ENCODE data around the gene ZNHIT2.
A peak's percentile ranks its signal among the peaks of the same experiment; 100 is the strongest.
"Not testable (repeated sequence)": the region's sequence is repeated elsewhere in the genome, so short reads cannot be mapped to it uniquely, and the experiment has no call there.

Gene ZNHIT2

DNA sequence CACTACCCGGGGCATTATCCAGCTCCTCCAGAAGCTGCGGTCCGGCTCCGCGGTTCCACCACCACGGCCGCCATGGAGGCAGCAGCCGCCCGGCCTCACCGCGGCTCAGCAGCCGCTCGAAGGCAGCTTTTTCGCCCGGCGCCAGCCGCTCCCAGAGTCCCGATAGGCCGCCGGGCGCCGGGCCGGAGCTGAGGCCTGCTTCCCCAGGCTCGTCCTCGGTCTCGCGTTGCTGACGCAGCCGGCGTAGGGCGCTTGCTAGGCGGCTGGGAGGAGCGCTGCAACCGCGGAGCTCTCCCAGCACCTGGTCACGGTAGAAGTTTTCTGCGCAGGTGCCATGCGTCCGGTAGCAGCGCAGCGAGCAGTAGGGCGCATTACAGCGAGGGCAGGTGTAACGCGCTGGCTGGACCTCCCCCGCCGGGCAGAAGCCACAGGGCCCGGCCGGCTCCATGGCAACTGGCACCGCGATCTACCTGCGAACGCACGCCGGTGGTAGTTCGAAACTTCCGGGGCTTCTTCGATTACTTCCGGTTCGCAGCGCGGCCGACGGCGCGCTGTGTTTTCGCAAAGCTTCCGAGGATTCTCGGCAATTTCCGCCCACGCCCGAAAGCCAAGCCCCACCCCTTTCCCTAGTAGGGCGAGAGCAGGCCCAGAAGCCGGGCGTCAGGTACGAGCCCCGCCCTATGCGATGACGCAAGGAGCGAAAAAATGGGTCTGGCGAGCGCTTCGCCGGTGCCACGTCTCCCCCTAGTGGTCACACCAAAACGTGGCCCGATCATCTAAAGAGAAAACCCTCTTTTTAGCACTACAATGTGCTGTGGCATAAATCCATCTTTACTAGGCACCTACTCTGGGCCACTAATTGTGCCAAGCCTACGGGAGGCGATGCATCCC lies at the start of gene ZNHIT2:
TSS of gene ZNHIT2 (minus strand) at position 496 of the 891 bp plus-strand sequence. CDS start at position 448, 48 bp downstream.
- DNase-seq = peak; percentile 100

DNA sequence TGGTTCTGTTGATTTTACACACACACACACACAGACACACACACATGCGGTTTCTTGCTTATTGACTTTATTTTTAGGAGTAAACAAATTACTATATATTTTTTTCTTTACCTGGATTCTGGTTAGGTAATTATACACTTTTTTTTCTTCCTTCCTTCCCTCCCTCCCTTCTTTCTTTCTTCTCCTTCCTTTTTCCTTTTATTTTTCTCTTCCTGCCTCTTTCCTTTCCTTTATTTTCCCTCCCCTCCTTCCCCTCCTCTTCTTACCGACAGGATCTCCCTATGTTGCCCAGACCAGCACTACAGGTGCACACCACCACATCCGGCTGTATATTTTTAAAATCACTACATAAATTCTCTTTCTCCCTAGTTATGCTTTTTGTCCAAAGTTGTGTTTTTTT lies 49.4 kb upstream of the ZNHIT2 start:
- no peak for DNase-seq

- no peak for DNase-seq
Measured at GRCh38 chr11:65165410-65166317, 48.2 kb upstream of the ZNHIT2 start.

- no peak for DNase-seq
Measured at GRCh38 chr11:65163684-65164083, 46.2 kb upstream of the ZNHIT2 start.

- no peak for DNase-seq
Measured at GRCh38 chr11:65160643-65161042, 43.1 kb upstream of the ZNHIT2 start.

DNA sequence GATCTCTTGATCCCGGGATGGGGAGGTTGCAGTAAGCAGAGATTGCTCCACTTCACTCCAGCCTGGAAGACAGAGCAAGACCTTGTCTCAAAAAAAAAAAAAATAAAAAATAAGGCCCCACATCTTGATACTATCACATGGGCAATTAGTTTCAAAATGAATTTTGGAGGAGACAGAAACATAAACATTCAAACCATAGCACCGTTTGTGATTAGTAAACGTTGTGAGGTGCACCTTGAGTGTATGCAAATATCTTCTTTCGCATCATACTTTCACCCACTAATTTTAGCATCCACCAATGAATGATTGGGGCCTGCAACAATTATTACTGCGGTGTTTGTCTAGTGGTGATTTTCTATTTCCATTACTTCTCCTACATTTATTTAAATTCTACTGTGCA lies 41.5 kb upstream of the ZNHIT2 start:
- no peak for DNase-seq

DNA sequence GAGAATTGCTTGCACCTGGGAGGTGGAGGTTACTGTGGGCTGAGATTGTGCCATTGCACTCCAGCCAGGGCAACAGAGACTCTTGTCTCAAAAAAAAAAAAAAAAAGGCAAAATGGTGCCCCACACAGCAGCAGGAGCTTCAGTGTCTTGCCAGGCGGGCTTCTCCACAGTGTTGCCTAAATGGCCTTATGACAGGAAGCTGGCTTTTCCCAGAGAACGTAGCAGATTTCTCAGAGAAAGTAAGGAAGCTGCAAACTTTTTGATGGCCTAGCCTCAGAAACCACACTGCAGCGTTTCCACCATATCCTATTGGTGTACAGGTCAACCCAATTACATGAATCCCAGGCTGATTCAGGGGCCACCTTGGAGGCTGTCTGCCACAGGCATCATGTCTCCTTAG lies 39.8 kb upstream of the ZNHIT2 start:
- no peak for DNase-seq

- no peak for DNase-seq
Measured at GRCh38 chr11:65156926-65157325, 39.4 kb upstream of the ZNHIT2 start.

GRCh38 chr11:65156256-65156655 lies 38.8 kb upstream of the ZNHIT2 start:
- no peak for DNase-seq

GRCh38 chr11:65152122-65152521 lies 34.6 kb upstream of the ZNHIT2 start:
- no peak for DNase-seq

DNA sequence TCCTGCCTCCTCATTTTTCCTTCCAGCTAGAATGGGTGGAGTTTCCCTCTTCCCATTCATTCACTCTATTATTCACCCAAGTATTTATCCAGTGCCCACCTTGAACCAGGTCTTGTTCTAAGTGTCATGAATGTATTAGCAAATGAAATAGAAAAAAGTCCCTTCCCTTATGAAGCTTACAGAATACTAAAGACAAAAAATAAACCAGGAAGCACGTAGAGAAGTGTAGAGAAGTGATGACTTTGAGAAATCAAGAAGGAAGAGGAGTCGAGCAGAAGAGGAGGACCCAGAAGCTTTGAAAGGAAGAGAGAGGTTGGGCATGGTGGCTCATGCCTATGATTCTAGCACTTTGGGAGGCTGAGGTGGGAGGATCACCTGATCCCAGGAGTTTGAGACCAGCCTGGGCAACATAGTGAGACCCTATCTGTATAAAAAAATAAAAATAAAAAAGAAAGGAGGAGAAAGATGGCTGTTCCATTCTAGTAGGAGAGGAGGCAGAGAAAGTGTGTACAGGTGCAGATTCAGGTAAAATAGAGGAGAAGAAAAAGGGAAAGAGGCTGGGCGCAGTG lies 33.9 kb upstream of the ZNHIT2 start:
- DNase-seq = no peak

- no peak for DNase-seq
Measured at GRCh38 chr11:65150509-65151299, 33.2 kb upstream of the ZNHIT2 start.

GRCh38 chr11:65150131-65150508 lies 32.6 kb upstream of the ZNHIT2 start:
- not testable (repeated sequence) for DNase-seq

DNA sequence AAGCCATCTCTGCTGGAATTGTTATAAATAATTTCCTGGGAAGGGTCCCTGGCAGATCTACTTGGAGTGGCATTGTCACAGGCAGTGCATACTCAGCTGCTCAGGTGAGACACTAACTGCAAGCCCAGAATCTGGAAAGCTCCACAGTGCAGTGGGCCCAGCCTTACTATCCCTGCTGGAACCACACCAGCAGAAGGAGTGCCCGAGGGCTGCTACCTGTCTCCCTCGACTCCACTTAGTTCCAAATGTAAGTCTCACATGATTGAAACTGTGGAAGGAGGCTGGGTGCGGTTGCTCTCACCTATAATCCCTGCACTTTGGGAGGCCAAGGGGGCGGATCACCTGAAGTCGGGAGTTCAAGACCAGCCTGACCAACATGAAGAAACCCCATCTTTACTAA lies 31.2 kb upstream of the ZNHIT2 start:
- no peak for DNase-seq

DNA sequence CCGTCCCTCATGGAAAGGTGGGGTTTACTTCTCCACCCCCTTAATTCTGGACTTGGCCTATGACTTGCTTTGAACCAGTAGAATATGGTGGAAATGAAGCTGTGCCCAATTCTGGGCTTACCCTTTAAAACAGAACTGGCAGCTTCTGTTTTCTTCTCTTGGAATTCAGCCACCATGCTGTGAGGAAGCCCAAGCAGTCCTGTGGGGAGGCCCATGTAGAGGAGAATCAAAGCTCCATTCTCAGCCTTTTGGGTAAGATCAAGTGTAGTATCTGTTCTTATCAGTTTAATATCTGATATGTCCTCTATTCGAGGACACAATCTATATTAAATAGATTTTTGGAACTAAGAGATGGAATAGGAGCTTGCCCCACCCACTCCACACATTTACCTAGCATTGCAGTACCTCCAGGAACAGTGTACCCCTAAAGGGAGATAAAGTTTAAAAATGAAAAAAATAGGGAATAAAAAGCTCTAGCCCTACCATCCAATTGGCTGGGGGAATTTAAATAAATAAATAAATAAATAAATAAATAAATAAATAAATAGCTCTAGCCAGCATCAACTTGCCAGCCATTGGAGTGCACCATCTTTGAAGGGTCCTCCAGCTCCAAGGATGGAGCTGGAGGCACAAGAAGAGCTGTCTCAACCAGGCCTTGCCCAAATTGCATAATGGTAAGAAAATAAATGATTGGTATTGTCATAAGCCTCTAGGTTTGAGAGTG lies 30.0 kb upstream of the ZNHIT2 start:
- DNase-seq = no peak

DNA sequence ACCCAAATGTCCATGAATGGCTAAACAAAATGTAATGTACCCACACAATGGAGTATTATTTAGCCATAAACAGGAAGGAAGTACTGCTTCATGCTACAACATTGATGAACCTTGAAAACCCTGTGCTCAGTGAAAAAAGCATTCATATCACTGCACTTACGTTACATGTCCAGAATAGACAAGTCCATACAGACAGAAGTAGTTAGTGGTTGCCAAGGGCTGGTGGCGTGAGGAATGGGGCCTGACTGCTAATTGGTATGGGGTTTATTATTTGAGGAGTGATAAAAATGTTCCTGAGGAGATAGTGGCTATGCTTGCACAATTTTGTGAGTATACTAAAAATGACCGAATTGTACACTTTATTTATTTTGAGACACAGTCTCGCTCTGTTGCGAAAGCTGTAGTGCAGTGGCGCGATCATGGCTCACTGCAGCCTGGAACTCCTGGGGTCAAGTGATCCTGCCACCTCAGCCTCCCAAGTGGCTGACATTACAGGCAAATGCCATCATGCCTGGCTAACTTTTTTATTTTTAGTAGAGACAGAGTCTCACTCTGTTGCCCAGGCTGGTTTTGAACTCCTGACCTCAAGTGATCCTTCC lies 24.5 kb upstream of the ZNHIT2 start:
- DNase-seq = no peak

DNA sequence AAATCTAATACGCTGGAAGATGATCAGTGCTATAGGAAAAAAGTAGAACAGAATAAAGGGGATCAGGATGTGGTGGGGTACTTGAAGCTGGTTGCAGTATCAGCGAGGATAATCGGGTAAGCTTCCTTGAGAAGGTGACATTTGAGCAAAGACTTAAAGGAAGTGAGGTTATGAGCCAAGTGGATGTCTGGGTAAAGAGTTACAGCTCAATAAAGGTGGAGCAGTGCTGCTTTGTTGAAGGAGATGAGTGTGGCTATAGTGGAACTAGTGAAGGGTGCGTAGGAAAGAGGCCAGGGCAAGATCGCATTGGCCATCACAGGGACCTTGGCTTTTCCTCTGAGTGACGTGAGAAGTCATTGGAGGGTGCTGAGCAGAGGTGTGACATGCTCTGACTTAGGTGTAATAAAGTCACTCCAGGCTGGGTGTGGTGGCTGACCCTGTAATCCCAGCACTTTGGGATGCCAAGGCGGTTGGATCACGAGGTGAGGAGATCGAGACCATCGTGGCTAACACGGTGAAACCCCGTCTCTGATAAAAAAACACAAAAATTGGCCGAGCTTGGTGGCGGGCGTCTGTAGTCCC lies 19.1 kb upstream of the ZNHIT2 start:
- no peak for DNase-seq

DNA sequence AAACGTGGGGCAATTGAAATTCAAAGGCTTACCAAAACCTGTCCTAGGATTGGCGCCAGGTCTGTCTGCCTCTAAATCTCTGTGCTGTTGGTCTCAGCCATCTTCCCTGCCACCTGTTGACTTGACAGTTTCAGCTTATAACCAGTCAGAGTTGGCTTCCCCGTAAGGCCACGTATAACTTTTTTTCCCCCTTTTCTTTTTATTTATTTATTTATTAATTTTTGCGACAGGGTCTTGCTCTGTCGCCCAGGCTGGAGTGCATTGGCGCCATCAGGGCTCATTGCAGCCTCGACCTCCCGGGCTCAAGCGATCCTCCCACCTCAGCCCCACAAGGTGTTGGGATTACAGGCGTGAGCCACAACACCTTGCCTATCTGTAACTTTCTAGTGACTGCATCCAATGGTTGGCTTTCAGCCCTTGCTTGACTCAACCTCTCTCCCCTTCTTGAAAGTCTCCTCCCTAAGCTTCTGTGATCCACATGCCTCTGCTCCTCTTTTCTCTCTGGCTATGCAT lies 18.2 kb upstream of the ZNHIT2 start:
- no peak for DNase-seq

DNA sequence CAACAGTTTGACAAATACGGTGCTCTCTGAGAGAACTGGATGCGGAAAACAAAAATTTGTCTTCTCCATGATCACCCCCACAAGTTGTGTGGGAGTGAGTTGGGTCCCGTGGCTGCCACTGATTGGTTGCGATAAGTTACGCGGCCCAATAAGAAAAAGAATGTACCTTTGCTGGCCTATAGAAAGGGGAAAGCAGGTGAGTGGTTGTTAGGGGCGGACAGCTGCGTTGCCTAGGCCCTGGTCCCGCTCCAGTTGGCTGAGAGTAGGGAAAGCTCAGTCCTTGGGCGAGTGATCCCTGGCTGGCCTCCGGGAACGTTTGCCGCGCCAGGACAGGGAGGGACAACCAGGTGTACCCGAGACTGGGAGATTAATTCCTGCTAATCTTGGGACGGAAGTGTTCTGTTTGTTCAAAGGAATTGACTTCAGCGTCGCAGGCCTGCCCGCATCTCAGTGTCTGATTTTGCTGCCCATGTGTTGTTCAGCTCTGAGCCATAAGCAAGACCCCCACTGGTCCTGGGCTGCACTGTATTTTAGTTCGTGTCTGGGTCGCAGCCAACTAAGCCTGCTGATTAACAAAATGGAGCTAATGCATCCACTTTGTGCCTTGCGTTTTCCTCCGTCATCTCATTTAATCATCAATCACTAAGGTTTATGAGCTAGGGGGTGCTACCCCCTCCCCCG lies 17.6 kb upstream of the ZNHIT2 start:
- peak; percentile 75 for DNase-seq

DNA sequence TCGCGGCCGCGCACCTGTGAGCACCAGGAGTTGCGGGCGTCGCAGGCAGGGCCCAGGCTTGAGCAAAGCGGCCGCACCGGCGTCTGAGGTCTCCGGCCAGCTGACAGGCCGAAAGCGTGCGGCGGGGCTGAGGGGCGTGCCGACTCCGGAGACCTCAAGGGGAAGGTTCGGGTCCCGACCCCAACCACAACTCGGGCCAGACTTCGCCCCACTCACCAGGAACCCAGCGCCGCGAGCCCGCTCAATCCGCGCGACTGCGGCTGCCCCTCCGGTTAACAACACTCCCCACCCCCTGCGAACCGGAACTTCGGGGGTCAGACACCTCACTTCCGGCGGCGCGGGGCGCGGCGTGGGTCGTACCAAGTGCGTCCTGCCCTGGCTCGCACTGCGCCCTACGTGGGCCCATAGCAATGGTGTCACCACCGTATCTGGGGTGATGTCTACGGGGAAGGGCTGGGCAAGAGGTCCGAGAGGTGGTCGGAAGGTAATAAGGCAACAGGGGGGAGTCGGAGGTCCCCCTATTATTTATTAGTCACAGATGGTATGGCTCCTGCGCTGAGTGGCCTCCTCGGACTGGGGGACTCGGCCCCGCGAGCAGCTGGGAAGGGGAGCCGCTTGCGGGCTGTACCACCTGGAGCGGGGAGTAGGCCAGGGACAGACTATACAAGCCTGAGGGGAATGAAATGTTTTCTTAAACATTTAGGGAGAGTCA lies 16.9 kb upstream of the ZNHIT2 start, which contains the start of gene SYVN1:
TSS of gene SYVN1 (minus strand) at position 280 of the 712 bp plus-strand sequence. CDS start 918 bp downstream, outside the sequence.
- DNase-seq = peak; percentile 88

All from activated CD4-positive, alpha-beta T cell treated with anti-CD3 and anti-CD28 coated beads, Interleukin-2, amount 50 U/mL, for 1 hour (primary cell).